HepG2 (cell line): ENCODE results near the gene PPP1R7. TPM values are rescaled to one million over a fixed set of nuclear protein-coding genes. Genes with fewer than 3 reads are reported as not detected.

Experiments used
- ARID2 ChIP-seq: sonication (generic); formaldehyde crosslinking; IDR thresholded peaks from 2 replicates; pipeline ENCODE4 v1.8.1; 2022; ENCODE audit warnings: mild to moderate bottlenecking, missing genetic modification reagents, borderline replicate concordance
- DR1 ChIP-seq: sonication (generic); formaldehyde crosslinking; IDR thresholded peaks from 2 replicates; pipeline ENCODE4 v1.8.0; 2021; ENCODE audit warnings: mild to moderate bottlenecking, missing genetic modification reagents, inconsistent platforms
- ELK4 ChIP-seq: sonication (generic); formaldehyde crosslinking; IDR thresholded peaks from 2 replicates; pipeline ENCODE4 v1.9.0; 2021; ENCODE audit warnings: missing genetic modification reagents, borderline replicate concordance
- FOXP4 ChIP-seq: sonication (generic); formaldehyde crosslinking; IDR thresholded peaks from 2 replicates; pipeline ENCODE4 v1.4.0; 2020; ENCODE audit warnings: missing genetic modification reagents
- GATAD1 ChIP-seq: IDR thresholded peaks from 2 replicates; pipeline ENCODE4 v1.6.1; 2016; ENCODE audit warnings: missing genetic modification reagents, missing compliant biosample characterization
- KDM4B ChIP-seq: sonication (generic); formaldehyde crosslinking; IDR thresholded peaks from 2 replicates; pipeline ENCODE4 v1.4.0; 2020; ENCODE audit warnings: missing genetic modification reagents
- KLF12 ChIP-seq: sonication (generic); formaldehyde crosslinking; IDR thresholded peaks from 2 replicates; pipeline ENCODE4 v1.4.0; 2020; ENCODE audit warnings: missing genetic modification reagents, borderline replicate concordance
- MTERF4 ChIP-seq: sonication (generic); formaldehyde crosslinking; IDR thresholded peaks from 2 replicates; pipeline ENCODE4 v1.8.0; 2023; ENCODE audit warnings: mild to moderate bottlenecking, missing genetic modification reagents
- NBN ChIP-seq: fragments of 450-650 bp; conservative IDR thresholded peaks from 2 replicates; pipeline ENCODE4 v1.6.1; 2017
- PCBP1 ChIP-seq: fragments of 200-400 bp; formaldehyde crosslinking; IDR thresholded peaks from 2 replicates; pipeline ENCODE4 v1.6.1; 2017; ENCODE audit warnings: mild to moderate bottlenecking, low read depth, low read length, borderline replicate concordance
- POGZ ChIP-seq: sonication (generic); formaldehyde crosslinking; IDR thresholded peaks from 2 replicates; pipeline ENCODE4 v1.4.0; 2020; ENCODE audit warnings: mild to moderate bottlenecking, missing genetic modification reagents
- PPARG ChIP-seq: conservative IDR thresholded peaks from 2 replicates; pipeline ENCODE4 v1.6.1; 2016; ENCODE audit warnings: missing biosample characterization, missing genetic modification reagents
- RBM39 ChIP-seq: fragments of 200-400 bp; formaldehyde crosslinking; IDR thresholded peaks from one replicate; pipeline ENCODE4 v1.6.1; 2018; ENCODE audit warnings: antibody characterized with exemption, mild to moderate bottlenecking, low read depth, low read length; ENCODE audit not compliant: poor library complexity, severe bottlenecking
- RNF219 ChIP-seq: sonication (generic); formaldehyde crosslinking; IDR thresholded peaks from 2 replicates; pipeline ENCODE4 v1.5.0; 2020; ENCODE audit warnings: mild to moderate bottlenecking, missing genetic modification reagents
- SMYD3 ChIP-seq: sonication (generic); formaldehyde crosslinking; IDR thresholded peaks from 2 replicates; pipeline ENCODE4 v1.8.1; 2023; ENCODE audit warnings: mild to moderate bottlenecking, missing genetic modification reagents
- ZFP36L2 ChIP-seq: sonication (generic); formaldehyde crosslinking; IDR thresholded peaks from 2 replicates; pipeline ENCODE4 v1.4.0; 2020; ENCODE audit warnings: missing genetic modification reagents
- ZFP37 ChIP-seq: sonication (generic); formaldehyde crosslinking; IDR thresholded peaks from 2 replicates; pipeline ENCODE4 v1.4.0; 2020; ENCODE audit warnings: missing genetic modification reagents, borderline replicate concordance
- ZNF660 ChIP-seq: sonication (generic); formaldehyde crosslinking; IDR thresholded peaks from 2 replicates; pipeline ENCODE4 v1.5.1; 2020; ENCODE audit warnings: mild to moderate bottlenecking, low read depth, missing genetic modification reagents, borderline replicate concordance
- ZSCAN12 ChIP-seq: sonication (generic); formaldehyde crosslinking; IDR thresholded peaks from 2 replicates; pipeline ENCODE4 v1.9.0; 2021; ENCODE audit warnings: mild to moderate bottlenecking, missing genetic modification reagents
- polyA plus RNA-seq, 8 experiments: library from polyadenylated mRNA; depleted of rRNA in 3 of 8; stranded (reverse) in 7 of 8; unstranded in 1 of 8; fragments of >200 nt; fragmentation: Illumina TruSeq in 4 of 8; extraction: Trizol in 4 of 8; gene quantifications; 2 replicates each; pipeline versions ENCODE4 v1.2.1 to v1.2.3, GENCODE V29; 2011 to 2016; ENCODE audit warnings: low read depth in 4 of 8, missing spikeins in 1 of 8, mixed read lengths in 1 of 8; ENCODE audit not compliant: insufficient read depth in 1 of 8
- total RNA-seq, 5 experiments: library from RNA; depleted of rRNA; stranded (reverse); fragments of >200 nt; fragmentation: Illumina TruSeq; extraction: Trizol; gene quantifications; 2 replicates each; pipeline ENCODE4 v1.2.3, GENCODE V29; 2016; ENCODE audit warnings: low read depth in 1 of 5
- TF ChIP-seq, protein P1 (sequence below), 2 experiments: sonication (generic) in 1 of 2; formaldehyde crosslinking in 1 of 2; IDR thresholded peaks; 2 replicates each; pipeline versions ENCODE4 v1.5.1 to v1.6.1; 2011 to 2020; ENCODE audit warnings: borderline replicate concordance in 1 of 2, low read depth in 1 of 2, low read length in 1 of 2, mild to moderate bottlenecking in 1 of 2, missing genetic modification reagents in 1 of 2, moderate library complexity in 1 of 2

Gene PPP1R7
- total and polyA plus RNA-seq, 2 of the 13 experiments (the other 11 are each of a cell fraction or from before 2014, with no cell fraction given): 33.3 to 67.9 TPM

DNA sequence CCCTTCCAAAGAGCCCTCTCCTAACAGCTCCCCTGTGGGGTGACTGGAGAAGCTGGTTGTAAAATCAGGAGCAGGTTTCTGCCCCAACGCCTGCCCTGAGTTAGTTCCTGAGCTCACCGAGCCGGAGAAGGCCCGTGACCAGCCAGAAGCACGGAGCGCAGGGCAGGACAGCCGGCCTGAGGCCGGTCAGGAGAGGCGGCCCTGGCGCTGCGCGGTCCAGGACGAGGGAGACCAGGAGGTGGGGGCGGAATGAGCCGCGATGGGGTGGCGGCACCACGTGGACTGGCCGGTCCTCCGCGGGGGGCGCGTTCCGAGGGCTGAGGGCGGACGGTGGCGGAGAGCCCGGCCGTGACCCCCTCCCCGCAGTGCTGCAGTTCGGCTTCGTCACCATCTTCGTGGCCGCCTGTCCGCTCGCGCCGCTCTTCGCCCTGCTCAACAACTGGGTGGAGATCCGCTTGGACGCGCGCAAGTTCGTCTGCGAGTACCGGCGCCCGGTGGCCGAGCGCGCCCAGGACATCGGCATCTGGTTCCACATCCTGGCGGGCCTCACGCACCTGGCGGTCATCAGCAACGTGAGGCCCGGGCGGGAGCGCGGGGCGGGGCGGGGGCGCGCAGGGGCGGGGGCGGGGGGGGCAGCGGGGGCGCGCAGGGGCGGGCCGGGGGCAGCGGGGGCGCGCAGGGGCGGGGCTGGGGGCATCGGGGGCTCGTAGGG, 67.2 kb downstream of the PPP1R7 start (continued):
- peak; percentile 50; the same call in 1 of the 2 replicates for TF ChIP-seq POGZ (CRISPR knock-in tag)
- peak; percentile 77; the same call in 1 of the 2 replicates for TF ChIP-seq MTERF4 (CRISPR knock-in tag)
- TF ChIP-seq ZFP37 (CRISPR knock-in tag): no peak; the same call in 1 of the 2 replicates
- no peak for TF ChIP-seq NBN
- peak; percentile 77; the same call in 1 of the 2 replicates for TF ChIP-seq ZSCAN12
- no peak for TF ChIP-seq PPARG
- peak; percentile 46 for TF ChIP-seq GATAD1
- peak; percentile 89 for TF ChIP-seq RBM39
- no peak for TF ChIP-seq RNF219 (CRISPR knock-in tag)
- TF ChIP-seq KLF12 (CRISPR knock-in tag): no peak
- TF ChIP-seq DR1 (CRISPR knock-in tag): peak; percentile 56; the same call in 1 of the 2 replicates
- no peak; the same call in 1 of the 2 replicates for TF ChIP-seq SMYD3
- peak; percentile 74; the same call in 1 of the 2 replicates for TF ChIP-seq ARID2
- TF ChIP-seq ELK4 (CRISPR knock-in tag): no peak
- no peak for TF ChIP-seq KDM4B (CRISPR knock-in tag)
- TF ChIP-seq PCBP1: no peak
- TF ChIP-seq, protein P1, sequence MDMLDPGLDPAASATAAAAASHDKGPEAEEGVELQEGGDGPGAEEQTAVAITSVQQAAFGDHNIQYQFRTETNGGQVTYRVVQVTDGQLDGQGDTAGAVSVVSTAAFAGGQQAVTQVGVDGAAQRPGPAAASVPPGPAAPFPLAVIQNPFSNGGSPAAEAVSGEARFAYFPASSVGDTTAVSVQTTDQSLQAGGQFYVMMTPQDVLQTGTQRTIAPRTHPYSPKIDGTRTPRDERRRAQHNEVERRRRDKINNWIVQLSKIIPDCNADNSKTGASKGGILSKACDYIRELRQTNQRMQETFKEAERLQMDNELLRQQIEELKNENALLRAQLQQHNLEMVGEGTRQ (IDR thresholded peaks at IDR 0.05; ENCODE audit: low read depth, low read length): no peak
- TF ChIP-seq, protein P1 (CRISPR knock-in tag; IDR thresholded peaks at IDR 0.05; ENCODE audit: borderline replicate concordance): peak; percentile 66; the same call in 1 of the 2 replicates
- peak; percentile 22; the same call in 1 of the 2 replicates for TF ChIP-seq FOXP4 (CRISPR knock-in tag)
- no peak; the same call in 1 of the 2 replicates for TF ChIP-seq ZFP36L2
- no peak; the same call in 1 of the 2 replicates for TF ChIP-seq ZNF660
